Hepatocyte (in vitro differentiated cells): ENCODE results near the gene BCL2. TPM values are rescaled to one million over a fixed set of nuclear protein-coding genes. Genes with fewer than 3 reads are reported as not detected.

Experiments used
- DNase-seq: peaks from one replicate; pipeline ENCODE4 v3.0.0-alpha.2; 2016; ENCODE audit warnings: low spot score
- H2AFZ ChIP-seq: fragments of 200-600 bp; sonication (generic); 2 replicates; pipeline ENCODE4 v1.6.0; 2016; ENCODE audit warnings: antibody characterized with exemption, mild to moderate bottlenecking
- H3K27ac ChIP-seq: fragments of 200-600 bp; sonication (generic); 2 replicates; pipeline ENCODE4 v1.5.1; 2016; ENCODE audit warnings: mild to moderate bottlenecking
- H3K27me3 ChIP-seq: fragments of 200-600 bp; sonication (generic); 2 replicates; pipeline ENCODE4 v1.6.1; 2016
- H3K36me3 ChIP-seq: fragments of 200-600 bp; sonication (generic); replicated peaks from 2 replicates; pipeline ENCODE4 v1.5.1; 2016; ENCODE audit warnings: low read depth; ENCODE audit not compliant: insufficient read depth
- H3K4me1 ChIP-seq: fragments of 200-600 bp; sonication (generic); 2 replicates; pipeline ENCODE4 v1.5.1; 2016; ENCODE audit warnings: mild to moderate bottlenecking, moderate library complexity; ENCODE audit not compliant: insufficient read depth
- H3K4me2 ChIP-seq: fragments of 200-600 bp; sonication (generic); 2 replicates; pipeline ENCODE4 v1.6.0; 2016
- H3K4me3 ChIP-seq: fragments of 200-600 bp; sonication (generic); 2 replicates; pipeline ENCODE4 v1.5.1; 2016; ENCODE audit warnings: mild to moderate bottlenecking
- H3K79me2 ChIP-seq: fragments of 200-600 bp; sonication (generic); 2 replicates; pipeline ENCODE4 v1.6.0; 2017; ENCODE audit warnings: mild to moderate bottlenecking
- H3K9me2 ChIP-seq: fragments of 200-600 bp; sonication (generic); replicated peaks from 2 replicates; pipeline ENCODE4 v1.6.0; 2017; ENCODE audit warnings: mild to moderate bottlenecking; ENCODE audit not compliant: insufficient read depth
- H3K9me3 ChIP-seq: fragments of 200-600 bp; sonication (generic); 2 replicates; pipeline ENCODE4 v1.5.1; 2016; ENCODE audit warnings: low read depth, mild to moderate bottlenecking
- H4K20me1 ChIP-seq: fragments of 200-600 bp; sonication (generic); 2 replicates; pipeline ENCODE4 v1.6.0; 2016; ENCODE audit warnings: mild to moderate bottlenecking; ENCODE audit not compliant: insufficient read depth, poor library complexity, severe bottlenecking
- CTCF ChIP-seq: fragments of 200-600 bp; sonication (generic); IDR thresholded peaks from 2 replicates; pipeline ENCODE4 v1.5.1; 2016; ENCODE audit warnings: antibody characterized with exemption, mild to moderate bottlenecking; ENCODE audit not compliant: poor library complexity
- EZH2 ChIP-seq: fragments of 200-600 bp; sonication (generic); IDR thresholded peaks from 2 replicates; pipeline ENCODE4 v1.6.1; 2016; ENCODE audit warnings: antibody characterized with exemption, mild to moderate bottlenecking, borderline replicate concordance
- EZH2phosphoT487 ChIP-seq: fragments of 200-600 bp; sonication (generic); IDR thresholded peaks from one replicate; pipeline ENCODE4 v1.6.1; 2018; ENCODE audit warnings: antibody characterized with exemption, mild to moderate bottlenecking, low read depth, moderate library complexity; ENCODE audit not compliant: unreplicated experiment, severe bottlenecking
- WGBS: methylation state at CpG from one replicate; pipeline ENCODE4 v1.1.6; 2016; ENCODE audit warnings: low lambda C conversion rate; ENCODE audit errors: missing lambda C conversion rate; 5-methylcytosine and 5-hydroxymethylcytosine counted together
- polyA plus RNA-seq: library from polyadenylated mRNA; unstranded; fragments of >200 nt; fragmentation: Nextera tagmentation; extraction: Ambion mirVana; gene quantifications from 2 replicates; pipeline ENCODE4 v1.2.1, GENCODE V29; 2016
- total RNA-seq: library from RNA; depleted of rRNA; stranded (reverse); fragments of >200 nt; gene quantifications from 2 replicates; pipeline ENCODE4 v1.2.3, GENCODE V29; 2014

BCL2 gene
- total and polyA plus RNA-seq, 2 experiments from 2014 or later: 1.0 to 11.4 TPM

GRCh38 chr18:63097178-63097577 is 222.4 kb downstream of the BCL2 start:
- Histone ChIP-seq H4K20me1 (no peaks in the 10 kb centered on the region), H3K4me2 (no peak overlapping the region), H3K4me3 (no peak overlapping the region), H3K36me3 (no peaks in the 10 kb centered on the region), H3K27ac (no peak overlapping the region), H3K4me1 (peaks cover 28% of the 10 kb centered on the region), H3K9me3 (no peaks in the 10 kb centered on the region), H3K27me3 (no peaks in the 10 kb centered on the region), H3K9me2 (no peaks in the 10 kb centered on the region), H2AFZ (no peak overlapping the region), H3K79me2 (no peaks in the 10 kb centered on the region)
- TF ChIP-seq EZH2phosphoT487 (no peak), CTCF (no peak), EZH2 (no peak)
- DNase-seq: no peak
- WGBS: 59% methylated on average over 10 of the region's 10 CpGs

- no peak overlapping the region for H3K4me3 ChIP-seq
- TF ChIP-seq CTCF (no peak), EZH2phosphoT487 (no peak), EZH2 (no peak)
- peaks cover 28% of the 10 kb centered on the region for H3K4me1 ChIP-seq
- DNase-seq: no peak
- no peak overlapping the region for H3K4me2 ChIP-seq
- no peaks in the 10 kb centered on the region for H4K20me1 ChIP-seq
- 91% methylated on average over 2 of the region's 2 CpGs for WGBS
- no peaks in the 10 kb centered on the region for H3K79me2 ChIP-seq
- no peak overlapping the region for H2AFZ ChIP-seq
- no peaks in the 10 kb centered on the region for H3K36me3 ChIP-seq
- no peaks in the 10 kb centered on the region for H3K9me3 ChIP-seq
- H3K27me3 ChIP-seq: no peaks in the 10 kb centered on the region
- no peak overlapping the region for H3K27ac ChIP-seq
- no peaks in the 10 kb centered on the region for H3K9me2 ChIP-seq
Observed at GRCh38 chr18:63096327-63096874, 223.2 kb downstream of the BCL2 start.

GRCh38 chr18:63095768-63096167 is 223.8 kb downstream of the BCL2 start:
- Histone ChIP-seq H4K20me1 (no peaks in the 10 kb centered on the region), H3K9me2 (no peaks in the 10 kb centered on the region), H3K79me2 (no peaks in the 10 kb centered on the region), H3K27me3 (no peaks in the 10 kb centered on the region), H3K4me2 (no peak overlapping the region), H3K27ac (no peak overlapping the region), H3K9me3 (no peaks in the 10 kb centered on the region), H3K4me3 (no peak overlapping the region), H3K36me3 (no peaks in the 10 kb centered on the region), H2AFZ (no peak overlapping the region), H3K4me1 (peaks cover 23% of the 10 kb centered on the region)
- WGBS: 66% methylated on average over 6 of the region's 6 CpGs
- no peak for DNase-seq
- TF ChIP-seq EZH2: no peak
- TF ChIP-seq CTCF: no peak
- no peak for TF ChIP-seq EZH2phosphoT487
